Left cardiac atrium (tissue), 2 donors: Measurements from ENCODE around the gene DEFB108B. TPM values are rescaled to one million over a fixed set of nuclear protein-coding genes. Genes with fewer than 3 reads are reported as not detected.

ENCODE experiments used
- total RNA-seq, 2 donors: library from RNA; stranded (reverse); fragmentation: NEBNext Ultra II Directional; extraction: Animal tissue kit (Norgen Biotek cat#: 25700); gene quantifications; one replicate each; pipeline ENCODE4 v1.2.1, GENCODE V29; 2021
- donor health status: DM: no; HTN: yes; CAD: no; lungs with severe emphysema.
- donor health status: DM: yes; HTN: yes; CAD: no.

Gene DEFB108B
- total RNA-seq, 2 donors from 2014 or later, result not detected

Other genes starting within 250 kb of the DEFB108B start
- not detected for gene DEFB131B, start 45.3 kb downstream of the DEFB108B start, total RNA-seq
- 1 to 10 TPM; 3.8 to 5.5 TPM for gene XNDC1N, start 95.4 kb downstream of the DEFB108B start, total RNA-seq
- gene RNF121, start 95.8 kb downstream of the DEFB108B start, total RNA-seq, result 10 to 100 TPM; 25.9 to 26.9 TPM
- gene IL18BP, start 165.7 kb downstream of the DEFB108B start, total RNA-seq, result 1 to 10 TPM; 4.4 to 7.3 TPM
- gene NUMA1, start 247.3 kb downstream of the DEFB108B start, total RNA-seq, result 10 to 100 TPM; 73.3 to 86.7 TPM
- 1 to 10 TPM; 3.9 to 5.0 TPM for gene LRRC51, start 247.7 kb downstream of the DEFB108B start, total RNA-seq